Measurements from ENCODE around the gene IL1B. TPM values are rescaled to one million over a fixed set of nuclear protein-coding genes. Genes with fewer than 3 reads are reported as not detected.
A peak's percentile ranks its signal among the peaks of the same experiment; 100 is the strongest.

The IL1B gene
- 0.65 TPM in 1 of 2 replicates, not detected in the other for total RNA-seq

- H3K4me3 ChIP-seq (ENCODE audit: low read depth, low read length): peak within 1 kb of the TSS; percentile 10
- TF ChIP-seq CTCF (conservative IDR thresholded peaks at IDR 0.05; ENCODE audit: low read depth, low read length): no peak
- DNase-seq (ENCODE audit: low read depth): no peak
Observed at GRCh38 chr2:112836695-112837117, at the start of gene IL1B. Gene IL1B (minus strand): TSS chr2:112836779. CDS start chr2:112836229, 550 bp downstream.

DNA sequence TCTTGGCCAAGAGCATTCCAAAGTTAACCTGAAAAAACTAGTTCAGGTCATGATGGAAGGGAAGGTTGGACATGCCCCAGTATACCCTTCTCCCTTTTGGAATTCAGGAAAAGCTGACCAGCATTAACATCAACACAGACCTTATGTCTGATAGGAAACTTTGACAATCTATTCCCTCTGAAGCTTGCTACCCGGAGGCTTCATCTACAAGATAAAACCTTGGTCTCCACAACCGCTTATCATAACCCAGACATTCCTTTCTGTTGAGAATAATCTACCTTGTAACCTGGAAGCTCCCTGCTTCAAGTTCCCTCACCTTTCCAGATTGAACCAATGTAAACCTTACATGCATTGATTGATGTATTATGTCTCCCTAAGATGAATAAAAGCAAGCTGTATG lies 49.7 kb upstream of the IL1B start:
- H3K4me3 ChIP-seq (ENCODE audit: low read depth, low read length): no peak overlapping the region
- no peak for DNase-seq (ENCODE audit: low read depth)
- TF ChIP-seq CTCF (conservative IDR thresholded peaks at IDR 0.05; ENCODE audit: low read depth, low read length): no peak

DNA sequence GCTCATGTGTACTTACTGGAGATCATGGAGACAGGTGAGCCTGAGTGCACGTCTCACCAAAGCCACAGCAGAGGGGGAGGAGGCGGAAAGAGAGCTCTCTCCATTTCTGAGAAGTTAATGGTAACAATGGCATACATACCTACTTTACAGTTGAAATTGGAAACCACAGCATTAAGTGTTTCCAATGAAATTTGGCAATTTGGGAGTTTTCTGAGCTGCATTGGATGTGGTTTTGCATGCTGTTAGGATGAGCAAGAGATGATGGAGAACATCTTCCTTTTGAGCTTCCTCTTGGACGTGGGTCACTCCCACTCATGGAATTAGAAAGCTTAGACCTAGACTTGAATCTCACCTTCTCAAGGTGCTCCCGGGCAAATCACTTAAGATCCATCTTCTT lies 48.9 kb upstream of the IL1B start:
- DNase-seq (ENCODE audit: low read depth): no peak

DNA sequence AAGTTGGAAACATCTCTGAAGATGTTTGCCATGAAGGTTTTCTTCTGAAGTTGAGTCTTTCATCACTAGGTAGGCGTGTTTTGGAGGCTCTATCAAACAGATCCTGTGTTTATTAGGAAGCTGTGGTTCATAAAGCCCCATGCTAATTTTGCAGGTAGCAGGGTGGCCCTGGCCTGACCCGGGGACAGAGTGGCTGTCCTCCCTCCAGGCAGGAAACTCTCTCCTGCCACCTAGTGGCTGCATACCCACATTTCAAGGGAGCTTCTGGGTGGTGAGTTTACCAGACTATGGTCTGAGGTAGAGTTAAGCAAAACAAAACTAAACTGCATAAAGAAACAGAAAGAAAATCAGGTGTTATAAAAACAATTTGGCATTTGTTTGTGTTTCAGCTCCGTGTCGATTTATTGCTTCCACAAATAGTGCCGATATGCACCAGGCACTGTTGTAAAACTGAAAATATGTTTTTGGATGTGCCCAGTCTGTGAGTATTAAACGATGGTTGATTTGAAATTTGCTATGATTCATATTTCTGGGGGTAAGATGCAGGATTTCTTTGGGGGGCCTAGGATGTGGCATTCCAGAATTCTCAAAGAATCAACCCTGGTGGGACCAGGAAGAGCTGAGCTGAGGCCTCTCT lies 48.4 kb upstream of the IL1B start:
- no peak for DNase-seq (ENCODE audit: low read depth)
- no peak overlapping the region for H3K4me3 ChIP-seq (ENCODE audit: low read depth, low read length)
- TF ChIP-seq CTCF (conservative IDR thresholded peaks at IDR 0.05; ENCODE audit: low read depth, low read length): peak; percentile 96

More for the DNA sequence above, 48.9 kb upstream of the IL1B start:
- H3K4me3 ChIP-seq (ENCODE audit: low read depth, low read length): no peak overlapping the region
- TF ChIP-seq CTCF (conservative IDR thresholded peaks at IDR 0.05; ENCODE audit: low read depth, low read length): no peak

DNA sequence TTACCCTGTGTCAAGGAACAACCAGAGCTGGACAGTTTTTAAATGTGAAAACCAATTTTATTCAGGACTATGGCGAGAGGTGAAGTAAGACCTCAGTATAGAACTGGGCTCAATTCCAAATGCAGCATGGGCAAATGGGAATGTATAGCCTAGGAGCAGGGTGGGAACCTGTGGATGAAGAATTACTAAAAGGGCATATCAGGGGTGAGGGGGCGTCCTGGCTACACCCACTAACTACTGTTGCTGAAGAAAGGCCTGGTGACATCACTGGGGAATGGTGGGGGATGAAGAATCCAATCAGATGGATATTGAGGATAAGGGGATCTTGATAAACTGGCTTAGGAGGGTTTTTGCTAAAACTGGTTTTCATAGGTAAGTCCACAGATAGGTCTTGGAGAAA lies 47.1 kb upstream of the IL1B start:
- no peak for DNase-seq (ENCODE audit: low read depth)
- no peak overlapping the region for H3K4me3 ChIP-seq (ENCODE audit: low read depth, low read length)
- no peak for TF ChIP-seq CTCF (conservative IDR thresholded peaks at IDR 0.05; ENCODE audit: low read depth, low read length)

DNA sequence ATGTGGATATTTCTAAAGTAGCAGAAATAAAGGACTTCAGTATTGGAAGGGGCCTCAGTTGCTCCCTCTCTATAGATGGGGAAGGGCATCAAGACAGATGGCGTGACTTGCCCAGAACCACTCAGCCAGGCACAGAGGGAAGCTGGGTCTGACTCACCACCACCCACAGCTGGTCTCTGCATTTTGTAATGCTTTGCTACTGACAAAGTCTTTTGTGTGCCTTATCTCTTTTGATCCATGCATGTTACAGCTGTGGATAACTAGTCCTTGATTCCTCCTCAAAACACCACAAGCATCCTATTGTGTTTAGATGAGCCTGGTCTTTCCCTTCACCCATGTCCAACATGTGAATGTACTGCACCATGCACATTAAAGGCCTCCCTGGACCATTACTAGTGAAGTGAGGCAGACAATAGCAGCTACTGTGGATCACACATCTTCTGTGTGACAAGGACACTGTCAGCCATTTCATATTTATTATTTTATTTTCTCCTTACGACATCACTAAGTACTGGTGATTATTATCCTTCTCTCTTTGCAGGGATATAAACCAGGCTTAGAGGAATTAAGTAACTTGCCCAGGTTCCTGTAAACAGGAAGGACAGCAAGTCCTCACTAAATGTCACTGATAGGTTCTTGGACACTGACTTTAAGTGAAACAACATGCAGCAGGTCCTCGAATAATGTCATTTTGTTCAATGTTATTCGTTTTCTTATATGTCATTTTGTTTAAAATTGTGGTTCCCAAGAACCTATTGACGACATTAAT lies 44.8 kb upstream of the IL1B start:
- no peak for TF ChIP-seq CTCF (conservative IDR thresholded peaks at IDR 0.05; ENCODE audit: low read depth, low read length)
- DNase-seq (ENCODE audit: low read depth): no peak
- no peak overlapping the region for H3K4me3 ChIP-seq (ENCODE audit: low read depth, low read length)

All from epithelial cell of proximal tubule (primary cell).